ENCODE data around the gene OR4C3.
"Not testable (repeated sequence)": the region's sequence is repeated elsewhere in the genome, so short reads cannot be mapped to it uniquely, and the experiment has no call there.

OR4C3 gene

GRCh38 chr11:48324620-48325019, at the start of gene OR4C3:
OR4C3 (plus strand) TSS chr11:48324920; CDS start chr11:48325022, 102 bp downstream.
- DNase-seq: not testable (repeated sequence)

GRCh38 chr11:48305923-48306322, 18.8 kb upstream of the OR4C3 start, which contains the start of gene OR4S1:
OR4S1 (plus strand) TSS chr11:48306223; CDS start chr11:48306223, 0 bp downstream.
- DNase-seq: no peak

- peak; percentile 79 for DNase-seq
These were observed 16.8 kb upstream of the OR4C3 start for GRCh38 chr11:48307760-48308386.

- not testable (repeated sequence) for DNase-seq
These were observed 11.1 kb upstream of the OR4C3 start for GRCh38 chr11:48313590-48313989.

GRCh38 chr11:48319813-48320212, 4.9 kb upstream of the OR4C3 start:
- DNase-seq: not testable (repeated sequence)

- no peak for DNase-seq
These were observed 16.7 kb downstream of the OR4C3 start for GRCh38 chr11:48341466-48341865.

GRCh38 chr11:48342505-48342904, 17.8 kb downstream of the OR4C3 start:
- DNase-seq: not testable (repeated sequence)

- not testable (repeated sequence) for DNase-seq
These were observed 21.6 kb downstream of the OR4C3 start for GRCh38 chr11:48346286-48346685.

GRCh38 chr11:48354013-48354412, 29.3 kb downstream of the OR4C3 start:
- no peak for DNase-seq

- DNase-seq: no peak
These were observed 30.0 kb downstream of the OR4C3 start for GRCh38 chr11:48354677-48355076.

- DNase-seq: not testable (repeated sequence)
These were observed 36.6 kb downstream of the OR4C3 start for GRCh38 chr11:48361289-48361688.

- DNase-seq: no peak
These were observed 41.6 kb downstream of the OR4C3 start, which contains the start of gene OR4C5 for GRCh38 chr11:48366365-48366764. OR4C5 (minus strand) TSS chr11:48366465; CDS start chr11:48366465, 0 bp downstream.

All from hematopoietic multipotent progenitor cell treated with erythropoietin and hydrocortisone succinate and interleukin-3 and kit ligand, for 4 days (in vitro differentiated cells).